Sigmoid colon (tissue), 4 donors: ENCODE data around the gene ZNF322.
"Not testable (repeated sequence)": the region's sequence is repeated elsewhere in the genome, so short reads cannot be mapped to it uniquely, and the experiment has no call there.

Experiments used
- CTCF ChIP-seq, 4 experiments: fragments of 450-650 bp in 3 of 4; fragments of 200-600 bp in 1 of 4; IDR thresholded peaks; one replicate each; pipeline ENCODE4 v1.5.1; 2016 to 2019; ENCODE audit warnings: antibody characterized with exemption in 4 of 4, mild to moderate bottlenecking in 3 of 4, moderate library complexity in 2 of 4
- EP300 ChIP-seq, 4 donors: sonication (generic); formaldehyde crosslinking; IDR thresholded peaks; one replicate each; pipeline ENCODE4 v1.6.1; 2017; ENCODE audit warnings: antibody characterized with exemption in 4 of 4
- POLR2A ChIP-seq, 2 donors: fragments of 450-650 bp; IDR thresholded peaks; one replicate each; pipeline ENCODE4 v1.6.1; 2016; ENCODE audit warnings: antibody characterized with exemption in 2 of 2, mild to moderate bottlenecking in 2 of 2, moderate library complexity in 2 of 2

- not testable (repeated sequence) for TF ChIP-seq POLR2A, CTCF, EP300 (IDR thresholded peaks at IDR 0.05)
These were observed 38.0 kb upstream of the ZNF322 start for GRCh38 chr6:26697496-26697895.
